GM21381 (cell line): ENCODE results near the gene DGKD.
"Not testable (repeated sequence)": the region's sequence is repeated elsewhere in the genome, so short reads cannot be mapped to it uniquely, and the experiment has no call there.

Experiments used
- ATAC-seq: cut with Tn5 transposase; IDR thresholded peaks from one replicate; pipeline ENCODE4 v1.9.1; 2021; ENCODE audit warnings: mild to moderate bottlenecking, moderate library complexity; ENCODE audit not compliant: unreplicated experiment

DGKD gene

DNA sequence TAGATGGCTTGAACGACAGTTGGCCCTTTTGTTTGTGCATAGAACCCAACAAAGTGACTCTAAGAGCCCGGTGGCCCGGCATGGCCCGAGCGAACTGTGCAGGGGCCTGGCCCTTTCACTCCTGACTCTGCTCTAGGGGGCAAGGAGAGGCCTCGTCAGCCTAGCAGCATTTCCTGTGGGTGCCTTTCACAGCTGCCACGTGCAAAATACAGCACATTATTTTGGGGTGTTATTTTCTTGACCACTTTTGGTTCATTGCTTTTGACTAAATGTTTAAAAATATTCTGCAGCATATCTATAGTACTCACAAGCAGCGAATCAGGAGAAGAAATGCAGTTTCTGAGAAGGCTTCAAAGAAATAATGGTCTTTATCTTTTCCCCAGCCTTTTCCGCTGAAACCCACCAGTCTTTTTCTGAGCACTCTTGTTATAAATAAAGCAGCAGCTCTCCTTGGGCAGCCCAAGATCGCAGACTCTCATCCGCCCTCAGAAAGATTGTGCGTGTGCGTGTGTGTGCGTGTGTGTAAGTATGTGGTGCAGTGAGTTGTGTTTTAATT, 31.3 kb downstream of the DGKD start:
- peak; percentile 55 for ATAC-seq

DNA sequence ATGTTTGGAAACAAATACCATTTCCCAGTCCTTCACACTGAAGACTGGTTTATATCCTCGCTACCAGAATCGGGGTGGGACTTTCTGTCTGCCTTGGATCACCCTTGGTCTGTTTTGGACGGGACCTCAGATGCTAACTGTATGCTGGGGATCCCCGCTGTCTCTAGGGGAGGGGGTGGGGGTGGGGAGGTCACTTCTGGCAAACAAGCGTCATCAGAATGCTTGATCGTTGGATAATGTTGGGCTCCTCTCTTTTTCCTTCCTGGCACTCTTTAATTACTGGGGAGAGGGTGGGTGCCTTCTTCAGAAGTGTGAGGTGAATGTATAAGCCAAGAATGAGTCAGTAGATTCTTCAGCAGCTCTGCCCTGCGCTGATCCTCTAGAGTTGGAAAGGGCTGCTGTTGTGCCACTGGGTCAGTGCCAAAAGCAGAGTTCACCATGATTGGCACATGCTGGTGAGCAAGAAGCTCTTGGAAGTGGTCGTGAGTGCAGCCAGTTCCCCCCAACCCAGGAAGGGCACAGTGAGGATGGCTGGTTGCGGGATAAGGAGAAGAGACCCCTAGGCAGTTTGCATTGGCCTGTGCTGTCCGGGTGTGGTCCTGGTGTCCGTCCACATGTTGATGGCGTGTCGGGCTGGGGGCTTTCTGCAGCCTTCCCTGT, 32.2 kb downstream of the DGKD start:
- no peak for ATAC-seq

DNA sequence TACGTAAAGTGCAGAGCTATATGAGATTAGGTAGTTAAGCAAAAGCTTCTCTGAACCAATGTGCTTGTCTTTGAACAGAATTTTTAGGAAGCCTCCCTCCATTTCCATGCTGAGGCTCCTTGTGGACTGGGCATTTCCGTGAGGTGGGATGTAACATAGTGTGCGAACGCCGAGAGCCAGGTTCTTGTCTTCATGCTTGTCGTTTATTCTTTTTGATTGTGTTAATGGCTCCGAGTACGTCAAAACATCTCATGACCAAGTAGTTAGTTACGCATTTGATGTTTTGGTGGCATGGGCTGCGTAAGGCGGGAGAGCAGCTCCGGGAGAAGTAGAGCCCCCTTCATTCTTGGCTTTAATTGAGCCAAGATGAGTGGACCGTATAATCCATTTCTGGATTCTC, 32.9 kb downstream of the DGKD start:
- ATAC-seq, result no peak

DNA sequence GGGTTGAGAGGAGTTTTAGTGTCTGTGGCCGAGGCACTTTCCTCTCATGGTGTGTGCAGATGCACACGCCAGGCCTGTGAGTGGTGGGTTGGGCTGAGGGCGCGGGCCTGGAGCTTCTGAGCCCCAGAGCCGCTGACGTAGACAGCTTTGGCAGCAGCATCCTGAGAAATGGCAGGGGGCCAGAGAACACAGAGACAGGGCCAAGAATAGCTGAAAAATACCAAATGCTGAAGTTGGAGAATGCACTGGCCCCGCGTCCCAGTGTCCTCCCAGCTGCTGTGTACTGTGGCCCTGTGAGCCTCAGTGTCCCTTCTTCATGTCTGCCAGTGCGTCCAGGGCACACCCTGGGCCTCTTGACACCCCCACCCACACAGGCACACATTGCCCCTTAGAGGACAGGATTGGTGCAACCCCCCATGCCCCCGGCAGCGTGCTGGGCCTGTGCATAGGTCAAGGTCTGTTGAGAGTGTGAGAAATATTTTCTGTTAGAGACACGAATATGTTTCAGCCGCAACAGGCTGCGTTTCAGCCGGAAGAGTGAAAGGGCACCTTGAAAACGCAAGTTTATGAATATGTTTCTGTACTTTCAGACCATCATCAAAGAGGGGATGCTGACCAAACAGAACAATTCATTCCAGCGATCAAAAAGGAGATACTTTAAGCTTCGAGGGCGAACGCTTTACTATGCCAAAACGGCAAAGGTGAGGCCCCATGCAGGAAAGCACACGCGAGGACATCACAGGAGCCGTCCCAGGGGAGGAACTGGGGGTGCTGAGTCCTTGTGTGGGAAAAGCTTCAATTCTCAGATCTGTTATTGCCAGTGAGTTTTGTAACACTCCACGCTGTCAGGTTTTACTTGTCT, 33.6 kb downstream of the DGKD start:
- ATAC-seq, result no peak

DNA sequence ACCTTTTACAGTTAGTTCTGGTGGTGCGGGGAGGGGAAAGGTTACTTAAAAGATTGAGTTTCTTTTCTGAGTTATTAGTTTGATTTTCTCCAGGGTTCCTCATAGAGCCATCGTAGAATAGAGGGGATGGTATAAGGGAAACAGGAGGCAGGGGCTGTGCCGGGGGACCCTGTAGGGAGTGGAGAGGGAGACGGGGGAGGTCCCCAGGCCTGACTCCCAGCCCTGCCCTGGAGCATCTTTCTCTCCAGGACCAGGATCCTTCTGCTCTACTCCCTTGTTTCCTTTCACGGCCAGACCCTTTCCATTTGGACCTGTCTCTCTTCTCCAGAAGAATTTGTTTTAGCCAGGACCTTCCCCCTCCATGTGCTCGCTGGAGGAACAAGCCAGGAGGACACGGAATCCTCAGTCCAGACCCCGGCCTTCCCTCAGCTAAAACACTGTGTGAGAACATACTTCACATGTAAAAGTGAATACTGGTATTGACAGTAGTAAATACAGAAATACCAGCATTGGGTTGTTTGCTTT, 35.4 kb downstream of the DGKD start:
- ATAC-seq, result no peak

DNA sequence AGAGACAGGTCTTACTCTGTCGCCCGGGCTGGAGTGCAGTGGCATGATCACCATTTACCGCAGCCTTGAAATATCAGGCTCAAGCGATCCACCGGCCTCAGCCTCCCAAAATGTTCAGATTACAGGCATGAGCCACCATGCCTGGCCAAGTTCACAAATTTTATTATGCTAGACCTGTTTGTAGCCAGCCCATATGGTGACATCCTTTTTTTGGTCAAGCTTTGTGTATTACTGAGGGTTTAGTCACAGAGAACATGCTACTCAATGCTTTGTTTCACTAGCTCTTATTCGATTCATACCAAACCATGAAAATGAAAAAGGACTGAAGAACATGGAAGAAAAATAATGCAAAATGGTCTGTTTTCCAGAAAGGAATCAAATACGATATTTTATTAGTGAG, 41.4 kb downstream of the DGKD start:
- no peak for ATAC-seq

DNA sequence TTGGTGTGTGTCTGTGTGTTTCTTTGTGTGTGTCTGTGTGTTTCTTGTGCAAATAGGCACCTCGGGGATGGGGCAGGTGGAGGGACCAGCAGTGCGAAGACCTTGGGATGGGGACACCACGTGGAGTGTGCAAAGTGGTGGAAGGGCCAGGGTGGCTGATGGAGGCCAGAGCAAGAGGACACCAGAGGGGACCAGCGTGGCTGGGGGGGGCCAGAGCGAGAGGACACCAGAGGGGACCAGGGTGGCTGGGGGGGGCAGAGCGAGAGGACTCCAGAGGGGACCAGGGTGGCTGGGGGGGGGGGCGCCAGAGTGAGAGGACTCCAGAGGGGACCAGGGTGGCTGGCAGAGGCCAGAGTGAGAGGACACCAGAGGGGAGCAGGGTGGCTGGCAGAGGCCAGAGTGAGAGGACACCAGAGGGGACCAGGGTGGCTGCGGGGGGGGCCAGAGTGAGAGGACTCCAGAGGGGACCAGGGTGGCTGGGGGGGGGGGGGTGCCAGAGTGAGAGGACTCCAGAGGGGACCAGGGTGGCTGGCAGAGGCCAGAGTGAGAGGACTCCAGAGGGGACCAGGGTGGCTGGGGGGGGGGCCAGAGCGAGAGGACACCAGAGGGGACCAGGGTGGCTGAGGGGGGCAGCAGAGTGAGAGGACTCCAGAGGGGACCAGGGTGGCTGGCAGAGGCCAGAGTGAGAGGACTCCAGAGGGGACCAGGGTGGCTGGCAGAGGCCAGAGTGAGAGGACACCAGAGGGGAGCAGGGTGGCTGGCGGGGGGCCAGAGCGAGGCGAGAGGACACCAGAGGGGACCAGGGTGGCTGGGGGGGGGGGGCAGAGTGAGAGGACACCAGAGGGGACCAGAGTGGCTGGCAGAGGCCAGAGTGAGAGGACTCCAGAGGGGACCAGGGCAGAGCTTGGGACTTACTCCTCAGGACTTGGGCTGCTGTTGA, 42.7 kb downstream of the DGKD start:
- not testable (repeated sequence) for ATAC-seq

DNA sequence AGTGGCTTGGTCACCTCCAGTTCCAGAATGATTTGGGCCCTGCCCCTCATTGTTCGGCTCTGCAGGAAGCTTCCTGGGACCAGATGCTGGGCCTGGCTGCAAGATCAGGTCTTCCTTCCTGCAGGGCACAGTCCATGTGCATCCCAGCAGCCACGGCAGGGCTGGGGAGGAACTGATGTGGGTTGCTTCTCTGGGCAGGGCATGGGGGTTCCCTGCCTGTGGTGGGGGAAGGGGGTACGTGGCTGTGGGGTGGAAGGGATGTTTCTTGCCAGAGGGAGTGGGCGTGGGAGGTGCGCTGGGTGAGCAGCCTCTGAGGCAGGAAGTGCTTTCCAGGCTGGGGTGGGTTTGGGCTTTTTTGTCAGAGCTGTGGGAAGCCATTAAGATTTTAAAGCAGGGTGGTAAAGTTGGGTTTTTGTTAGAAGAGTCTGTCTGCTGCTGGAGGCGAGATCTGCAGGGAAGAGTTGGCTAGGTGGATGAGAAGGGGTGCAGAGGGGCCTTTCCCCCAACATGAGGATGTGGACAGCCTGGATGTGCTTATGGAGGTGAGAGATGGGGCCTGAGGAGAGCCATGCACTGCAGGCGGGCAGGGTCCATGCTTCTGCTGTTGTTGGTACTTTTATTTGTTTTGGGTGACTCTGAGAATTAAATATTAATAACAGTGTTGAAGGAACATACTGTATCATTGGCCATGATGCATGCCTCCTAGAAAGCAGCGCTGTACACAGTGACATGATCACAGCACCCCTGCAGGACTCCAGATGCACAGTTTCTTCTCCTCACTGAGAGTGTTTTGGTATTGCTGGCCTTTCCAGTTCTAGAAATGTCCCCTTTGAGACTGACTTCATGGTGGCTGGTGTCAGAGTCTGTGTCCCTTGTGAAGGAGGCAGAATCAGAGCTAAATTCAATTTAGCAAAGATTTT, 45.3 kb downstream of the DGKD start:
- no peak for ATAC-seq

DNA sequence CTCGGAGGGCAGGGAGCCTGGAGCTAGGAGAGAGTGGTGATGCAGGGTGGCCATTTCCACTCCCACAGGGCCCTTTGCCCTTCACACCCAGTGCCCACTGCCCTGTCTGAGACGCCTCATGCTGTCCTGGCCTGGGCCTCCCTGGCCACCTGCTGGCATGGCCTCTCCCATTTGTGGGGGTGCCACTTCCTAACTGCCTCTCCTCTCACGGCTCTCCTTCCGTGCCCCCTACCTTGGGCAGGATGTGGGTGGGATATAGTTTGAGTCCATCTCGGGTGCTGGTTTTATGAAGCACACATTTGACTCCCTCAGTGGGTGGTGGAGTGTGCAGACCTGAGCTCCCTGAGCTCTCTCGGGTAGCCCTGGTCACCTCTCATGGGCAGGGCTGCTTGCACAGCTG, 46.0 kb downstream of the DGKD start:
- no peak for ATAC-seq

DNA sequence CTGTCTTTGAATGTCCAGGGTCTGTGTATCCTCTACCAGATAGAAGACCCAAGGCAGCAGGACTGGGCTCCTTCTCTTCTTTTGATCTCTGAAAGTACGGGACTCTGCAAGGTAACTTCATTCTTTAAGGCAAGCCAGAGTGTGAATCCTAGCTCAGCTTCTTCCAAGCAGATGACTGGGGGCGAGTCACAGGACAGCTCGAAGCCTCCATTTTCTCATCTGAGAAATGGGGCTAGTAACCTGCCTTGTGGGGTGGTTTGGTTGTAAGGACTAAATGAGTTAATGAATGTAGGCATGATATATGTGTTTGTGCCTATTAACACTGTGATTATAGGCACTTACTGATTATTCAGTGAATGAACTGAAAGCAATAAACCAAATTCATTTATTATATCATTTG, 46.7 kb downstream of the DGKD start:
- no peak for ATAC-seq

DNA sequence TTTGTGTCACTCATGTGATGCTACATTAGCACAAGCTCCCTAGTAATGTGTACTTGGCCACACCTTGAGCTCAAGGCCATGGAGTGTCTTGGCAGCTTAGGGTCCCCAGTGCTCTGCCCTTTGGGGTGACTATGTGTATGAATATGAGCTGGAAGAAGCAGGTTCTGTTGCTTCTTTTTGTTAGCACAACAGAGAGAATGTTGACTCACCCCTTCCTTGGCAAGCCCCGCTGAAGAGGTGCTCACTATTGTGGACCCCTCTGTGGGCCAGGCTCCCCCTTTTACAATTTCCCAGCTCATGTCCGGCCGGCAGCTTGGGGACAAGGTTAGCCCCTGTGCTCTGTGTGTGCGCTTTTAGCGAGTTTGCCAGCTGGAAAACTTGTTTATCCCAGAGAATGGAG, 48.1 kb downstream of the DGKD start:
- ATAC-seq, result no peak

DNA sequence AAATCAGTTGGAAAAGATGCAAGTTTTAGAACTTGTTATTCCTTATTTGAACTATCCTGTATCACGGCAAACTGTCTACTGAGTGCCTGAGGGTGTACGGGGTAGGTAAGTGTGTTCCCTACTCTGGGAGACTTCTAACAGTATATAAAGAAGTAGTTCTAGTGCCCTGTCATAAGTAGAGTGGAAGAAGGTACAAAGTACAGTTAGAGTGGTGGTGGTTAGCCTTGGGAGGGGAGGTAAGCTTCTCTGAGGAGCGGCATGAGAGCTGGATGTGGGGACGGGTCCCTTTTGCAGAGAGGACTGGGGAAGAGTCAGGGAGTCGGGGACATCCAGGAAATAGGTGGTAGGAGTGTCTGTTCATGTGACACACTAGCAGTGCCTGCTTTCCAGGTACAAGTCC, 48.5 kb downstream of the DGKD start:
- ATAC-seq, result no peak

DNA sequence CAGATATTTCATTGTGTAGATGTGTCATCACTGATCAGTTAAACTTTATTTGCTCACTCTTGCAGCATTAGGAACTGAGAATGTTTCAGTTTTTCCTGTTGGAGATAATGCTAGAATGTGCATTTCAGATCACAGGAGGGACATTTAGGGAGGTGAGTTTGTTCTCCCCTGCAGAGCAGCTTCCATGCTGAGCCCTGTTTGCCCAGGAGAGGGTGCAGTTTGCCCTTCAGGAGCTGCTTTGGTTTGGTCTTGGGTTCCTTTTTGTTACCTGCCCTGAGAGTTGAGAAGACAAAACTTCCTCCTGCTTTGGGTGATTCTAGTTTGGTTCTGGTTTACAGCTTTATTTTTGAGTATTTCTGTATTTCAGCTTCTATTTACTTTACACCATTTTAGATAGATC, 49.9 kb downstream of the DGKD start:
- ATAC-seq, result no peak

DNA sequence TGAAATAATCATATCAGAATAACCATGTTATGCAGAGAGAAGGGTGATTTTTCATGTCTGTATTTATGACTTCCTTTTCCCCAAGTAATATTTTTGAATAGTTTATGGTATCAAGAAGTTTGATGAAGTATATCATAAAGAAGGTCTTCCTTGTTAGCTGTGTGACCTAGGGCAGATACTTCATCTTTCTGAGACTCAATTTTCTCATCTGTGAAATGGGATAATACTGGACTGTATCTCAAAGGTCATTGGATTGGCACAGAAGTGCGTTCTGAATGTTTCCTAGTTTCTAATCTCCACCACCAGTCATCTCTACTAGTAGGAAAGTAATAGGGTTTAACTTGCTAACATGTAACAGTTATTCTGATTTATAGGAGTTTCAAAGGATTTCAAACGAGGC, 52.6 kb downstream of the DGKD start:
- no peak for ATAC-seq

DNA sequence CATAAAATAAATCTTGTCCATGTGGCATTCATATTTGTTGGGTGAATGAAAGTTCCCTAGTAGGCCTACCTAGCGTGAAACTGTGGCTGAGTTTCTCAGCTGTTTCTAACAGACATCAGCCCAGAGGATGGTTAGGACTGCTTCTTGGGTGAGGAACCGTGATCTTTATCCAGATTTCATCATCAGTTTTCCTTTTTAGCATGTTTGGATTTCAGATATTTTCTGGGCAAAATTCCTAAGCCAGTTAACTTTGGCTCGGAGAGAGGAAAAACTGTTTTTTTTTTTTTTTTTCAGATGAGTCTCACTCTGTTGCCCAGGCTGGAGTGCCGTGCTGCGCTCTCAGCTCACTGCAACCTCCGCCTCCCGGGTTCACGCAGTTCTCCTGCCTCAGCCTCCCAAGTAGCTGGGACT, 53.5 kb downstream of the DGKD start:
- ATAC-seq, result no peak

DNA sequence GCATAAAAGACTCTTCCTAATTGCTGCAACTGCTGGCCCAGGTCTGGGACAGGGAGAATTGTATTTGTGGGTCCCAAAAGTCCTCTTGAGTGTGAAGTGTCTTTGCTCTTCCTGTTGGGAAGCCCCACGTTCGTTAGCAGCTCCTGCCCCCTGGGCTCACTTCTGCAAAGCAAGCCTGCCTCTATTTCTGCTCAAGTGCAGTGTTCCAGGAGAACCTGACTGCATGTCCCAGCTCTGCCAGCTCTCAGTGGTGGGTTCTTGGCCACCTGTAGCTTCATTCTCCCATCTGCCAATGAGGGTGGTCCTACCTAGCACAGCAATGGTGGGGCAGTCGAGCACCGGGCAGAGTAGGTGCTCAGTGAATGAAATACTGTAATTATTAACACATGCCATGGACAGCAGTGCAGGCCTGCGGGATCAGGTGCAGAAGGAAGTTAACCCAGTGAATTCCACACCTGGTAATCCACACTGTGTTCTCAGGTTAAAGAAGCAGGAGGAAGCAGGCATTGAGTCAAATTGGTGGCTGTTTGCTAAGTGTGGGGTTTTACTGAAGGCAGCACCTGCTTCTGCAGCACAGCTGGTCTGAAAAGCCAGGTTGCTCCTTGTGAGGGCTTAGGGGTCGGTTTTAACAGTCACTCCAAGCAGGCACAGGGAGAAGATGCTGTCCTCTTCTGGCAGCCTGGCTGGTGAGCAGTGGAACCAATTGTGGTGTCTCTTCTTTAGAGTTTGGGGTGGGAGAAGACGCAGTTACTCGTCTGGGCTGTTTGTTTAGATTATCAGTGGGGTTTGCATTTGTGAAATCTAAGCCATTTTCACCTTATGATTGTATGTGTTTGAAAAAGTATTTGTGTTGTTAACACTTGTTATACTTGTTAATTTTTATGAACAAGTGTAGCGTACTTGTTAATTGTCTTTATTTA, 54.3 kb downstream of the DGKD start:
- no peak for ATAC-seq

DNA sequence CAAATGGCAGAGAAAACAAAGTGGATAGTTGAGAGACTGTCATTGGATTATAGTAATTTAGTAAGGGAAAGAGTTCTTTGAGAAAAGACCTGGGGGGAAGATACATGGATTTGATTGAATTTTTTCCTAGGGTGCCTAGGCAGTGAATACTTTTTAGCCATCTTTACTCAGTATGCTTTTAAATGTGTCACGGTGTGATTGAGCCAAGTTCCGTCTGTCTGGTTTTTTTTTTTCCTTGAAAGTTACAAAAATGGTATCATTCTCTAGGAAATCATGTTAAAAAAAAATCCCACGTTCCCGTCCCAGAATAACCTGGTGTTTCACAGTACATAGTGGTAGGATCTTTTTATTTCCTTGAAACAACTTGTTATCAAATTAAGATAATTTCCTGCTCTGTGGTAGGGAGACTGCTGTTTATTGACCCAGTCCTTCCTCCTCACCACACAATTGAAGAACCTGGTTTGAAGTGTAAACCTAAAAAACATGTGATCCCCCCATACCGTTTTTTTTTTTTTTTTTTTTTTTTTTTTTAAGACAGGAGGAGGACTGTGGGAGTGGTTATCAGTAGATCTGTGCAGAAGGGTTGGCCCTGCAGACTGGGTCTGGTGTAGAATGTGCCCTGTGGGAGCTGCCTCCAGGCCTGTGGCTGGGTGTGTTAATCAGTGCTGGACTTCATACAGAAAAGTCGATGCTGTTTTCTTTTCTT, 55.1 kb downstream of the DGKD start:
- ATAC-seq, result no peak

DNA sequence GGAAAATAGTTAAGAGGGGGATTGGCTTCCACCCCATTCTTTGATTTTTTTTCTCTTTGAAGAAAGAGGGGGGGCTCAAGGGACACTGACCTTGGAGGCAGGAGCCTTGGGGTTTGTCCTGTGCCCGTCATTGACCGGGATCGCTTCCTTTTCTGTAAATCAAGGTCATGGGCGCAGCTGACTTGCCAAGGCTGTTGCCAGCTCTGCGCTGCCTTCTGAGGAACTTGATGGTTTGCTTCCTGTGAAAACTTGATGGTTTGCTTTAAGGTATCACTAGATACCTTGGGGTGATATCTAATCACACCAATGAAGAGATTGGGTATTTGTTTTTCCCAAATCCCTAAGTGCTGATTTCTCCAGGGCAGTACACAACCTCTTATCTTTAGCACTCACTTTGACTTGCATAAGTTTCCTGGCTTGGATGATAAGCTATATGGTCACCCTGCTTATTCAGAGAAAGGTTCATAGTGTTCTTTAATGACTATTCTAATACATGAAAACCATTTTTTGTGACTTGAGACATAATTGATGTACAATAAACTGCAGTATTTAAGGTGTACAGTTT, 56.0 kb downstream of the DGKD start:
- ATAC-seq, result no peak
